ENCODE data around the gene FBXL19. TPM values are rescaled to one million over a fixed set of nuclear protein-coding genes. Genes with fewer than 3 reads are reported as not detected.
"Not testable (repeated sequence)": the region's sequence is repeated elsewhere in the genome, so short reads cannot be mapped to it uniquely, and the experiment has no call there.

FBXL19 gene
- polyA plus RNA-seq, 1 of the 3 experiments (the other 2 are of a cell fraction): 20.6 TPM

DNA sequence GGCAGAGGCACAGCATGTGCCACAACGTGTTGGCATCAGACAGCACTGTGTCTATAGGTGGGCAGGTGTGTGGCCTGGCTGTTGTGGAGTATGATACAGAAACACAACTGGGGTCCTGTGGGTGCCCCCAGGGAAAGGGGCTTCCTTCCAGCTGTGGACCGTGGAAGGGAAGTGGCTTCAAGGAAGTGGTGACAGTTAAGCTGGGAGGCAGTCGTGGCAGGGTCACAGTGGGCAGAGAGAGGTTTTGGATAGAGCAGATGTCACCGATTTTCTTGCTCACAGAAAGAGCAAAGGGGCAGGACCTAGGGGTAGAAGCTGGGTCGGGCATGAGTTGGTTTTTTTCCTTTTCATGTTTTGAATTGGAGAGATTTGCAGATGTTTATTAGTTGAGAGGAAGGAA, 14.3 kb downstream of the FBXL19 start:
- H3K9me3 ChIP-seq: no peaks in the 10 kb centered on the region
- ChIA-PET CTCF (no interaction called here), POLR2A (no interaction called here)
- no peak overlapping the region for H3K27ac ChIP-seq (ENCODE audit: low read depth in 2 of 2, low read length in 1 of 2)
- no peak overlapping the region for H2AFZ ChIP-seq (ENCODE audit: low read depth)
- no peak overlapping the region for H3K9ac ChIP-seq
- no peak overlapping the region for H3K4me3 ChIP-seq (ENCODE audit: low read depth in 2 of 2, low read length in 1 of 2)
- no peak for DNase-seq
- no peak overlapping the region for H3K4me2 ChIP-seq
- 69% methylated on average over 5 of the region's 5 CpGs for WGBS (ENCODE audit: low lambda C conversion rate)
- H3K79me2 ChIP-seq (ENCODE audit: insufficient read depth): peaks cover 19% of the 10 kb centered on the region; the same call in 1 of the 2 replicates
- TF ChIP-seq, protein P1, sequence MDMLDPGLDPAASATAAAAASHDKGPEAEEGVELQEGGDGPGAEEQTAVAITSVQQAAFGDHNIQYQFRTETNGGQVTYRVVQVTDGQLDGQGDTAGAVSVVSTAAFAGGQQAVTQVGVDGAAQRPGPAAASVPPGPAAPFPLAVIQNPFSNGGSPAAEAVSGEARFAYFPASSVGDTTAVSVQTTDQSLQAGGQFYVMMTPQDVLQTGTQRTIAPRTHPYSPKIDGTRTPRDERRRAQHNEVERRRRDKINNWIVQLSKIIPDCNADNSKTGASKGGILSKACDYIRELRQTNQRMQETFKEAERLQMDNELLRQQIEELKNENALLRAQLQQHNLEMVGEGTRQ (IDR thresholded peaks at IDR 0.05; ENCODE audit: borderline replicate concordance, low read depth, low read length): no peak
- TF ChIP-seq NFIC (IDR thresholded peaks at IDR 0.05; ENCODE audit: borderline replicate concordance): no peak
- no peak for TF ChIP-seq TCF12 (IDR thresholded peaks at IDR 0.05)
- TF ChIP-seq FOXM1 (IDR thresholded peaks at IDR 0.05; ENCODE audit: low read depth): no peak
- no peak for TF ChIP-seq SMC3 (IDR thresholded peaks at IDR 0.05; ENCODE audit: low read depth, low read length)
- TF ChIP-seq, protein P2, sequence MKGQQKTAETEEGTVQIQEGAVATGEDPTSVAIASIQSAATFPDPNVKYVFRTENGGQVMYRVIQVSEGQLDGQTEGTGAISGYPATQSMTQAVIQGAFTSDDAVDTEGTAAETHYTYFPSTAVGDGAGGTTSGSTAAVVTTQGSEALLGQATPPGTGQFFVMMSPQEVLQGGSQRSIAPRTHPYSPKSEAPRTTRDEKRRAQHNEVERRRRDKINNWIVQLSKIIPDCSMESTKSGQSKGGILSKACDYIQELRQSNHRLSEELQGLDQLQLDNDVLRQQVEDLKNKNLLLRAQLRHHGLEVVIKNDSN (IDR thresholded peaks at IDR 0.05; ENCODE audit: borderline replicate concordance, low read depth): no peak
- TF ChIP-seq RFX5 (IDR thresholded peaks at IDR 0.05; ENCODE audit: low read length): no peak
- H3K4me1 ChIP-seq (ENCODE audit: control insufficient read depth in 1 of 2, insufficient read depth in 2 of 2, low read depth in 1 of 2, low read length in 1 of 2): peaks cover 0 to 7% of the 10 kb centered on the region in 2 experiments; a peak in 1 of 4 replicates
- no peaks in the 10 kb centered on the region for H3K27me3 ChIP-seq (ENCODE audit: insufficient read depth)
- H3K9me2 ChIP-seq: no peaks in the 10 kb centered on the region
- H3F3A ChIP-seq (replicated peaks; ENCODE audit: insufficient read depth): peaks cover 4% of the 10 kb centered on the region
- peaks cover 4% of the 10 kb centered on the region; the same call in 1 of the 2 replicates for H4K20me1 ChIP-seq (ENCODE audit: insufficient read depth)
- peaks cover 13 to 27% of the 10 kb centered on the region in 2 experiments for H3K36me3 ChIP-seq (replicated peaks in 1 of 2; ENCODE audit: control insufficient read depth in 1 of 2, insufficient read depth in 2 of 2, low read length in 1 of 2)

DNA sequence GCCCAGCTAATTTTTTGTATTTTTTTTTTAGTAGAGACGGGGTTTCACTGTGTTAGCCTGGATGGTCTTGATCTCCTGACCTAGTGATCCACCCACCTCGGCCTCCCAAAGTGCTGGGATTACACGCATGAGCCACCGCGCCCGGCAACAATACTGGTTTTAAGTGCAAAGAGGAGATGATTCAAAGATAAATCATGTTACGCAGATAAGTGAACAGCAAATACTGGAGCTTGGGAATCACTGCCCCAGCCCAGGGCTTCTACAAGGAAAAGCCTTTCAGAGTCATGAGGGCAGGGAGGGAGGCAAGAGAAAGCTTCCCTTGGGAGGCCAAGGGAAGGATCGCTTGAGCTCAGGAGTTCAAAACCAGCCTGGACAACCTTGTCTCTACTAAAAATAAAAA, 16.2 kb downstream of the FBXL19 start:
- H3K4me2 ChIP-seq; H3K4me3 ChIP-seq (ENCODE audit: low read depth in 2 of 2, low read length in 1 of 2); H3K4me1 ChIP-seq (ENCODE audit: control insufficient read depth in 1 of 2, insufficient read depth in 2 of 2, low read depth in 1 of 2, low read length in 1 of 2); H3K9me2 ChIP-seq; H3K27me3 ChIP-seq (ENCODE audit: insufficient read depth); POLR2A ChIA-PET; H2AFZ ChIP-seq (ENCODE audit: low read depth); H4K20me1 ChIP-seq (ENCODE audit: insufficient read depth); H3K9ac ChIP-seq; DNase-seq; H3K9me3 ChIP-seq; H3F3A ChIP-seq (replicated peaks; ENCODE audit: insufficient read depth): not testable (repeated sequence)
- Histone ChIP-seq H3K79me2 (ENCODE audit: insufficient read depth) (peaks cover 19% of the 10 kb centered on the region; the same call in 1 of the 2 replicates), H3K36me3 (replicated peaks in 1 of 2; ENCODE audit: control insufficient read depth in 1 of 2, insufficient read depth in 2 of 2, low read length in 1 of 2) (peaks cover 26 to 27% of the 10 kb centered on the region in 2 experiments), H3K27ac (ENCODE audit: low read depth in 2 of 2, low read length in 1 of 2) (peak overlapping the region in 1 of 2 experiments; percentile 75; a peak in 2 of 4 replicates)
- 92% methylated on average over 8 of the region's 8 CpGs for WGBS (ENCODE audit: low lambda C conversion rate)
- CTCF ChIA-PET: interaction anchor here (0.6 to 4.8 kb wide), 4 partner anchors 12 to 492 kb away, joined by 3 to 45 read pairs (median 3); partner anchors contain the start of gene ORAI3

DNA sequence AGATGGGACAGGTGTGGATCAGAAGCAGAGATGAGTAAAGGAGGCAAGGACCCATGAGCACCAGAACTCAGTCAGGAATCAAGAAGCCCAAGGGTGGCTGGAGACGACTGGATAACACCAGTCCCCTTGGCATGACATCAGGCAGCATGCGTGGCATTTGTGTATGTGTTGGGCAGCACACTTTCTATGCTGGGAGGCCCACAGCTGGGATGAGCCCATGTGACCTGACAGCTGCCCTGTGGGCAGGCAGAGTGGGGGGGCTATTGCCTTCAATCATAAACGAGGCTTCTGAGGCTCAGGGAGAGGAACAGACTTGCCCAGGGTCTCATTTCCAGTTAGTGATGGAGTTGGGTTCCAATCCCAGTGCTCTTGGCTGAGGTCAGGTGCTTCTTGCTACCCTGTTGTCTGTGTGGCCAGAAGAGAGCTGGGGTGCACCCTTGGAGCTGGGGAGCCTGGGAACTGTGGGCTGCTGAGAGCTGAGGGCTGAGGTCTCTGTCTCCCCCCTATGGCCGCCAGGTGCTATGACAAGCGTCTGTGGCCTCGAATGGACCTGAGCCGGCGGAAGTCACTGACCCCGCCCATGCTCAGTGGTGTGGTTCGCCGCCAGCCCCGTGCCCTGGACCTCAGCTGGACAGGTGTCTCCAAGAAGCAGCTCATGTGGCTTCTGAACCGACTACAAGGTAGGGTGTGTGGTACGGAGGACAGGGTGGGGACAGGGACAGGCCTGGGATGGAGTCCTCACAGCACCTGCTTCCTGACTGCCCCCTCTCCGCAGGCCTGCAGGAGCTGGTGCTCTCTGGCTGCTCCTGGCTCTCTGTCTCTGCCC, 18.4 kb downstream of the FBXL19 start:
- H3K9me2 ChIP-seq: no peaks in the 10 kb centered on the region
- peaks cover 27 to 29% of the 10 kb centered on the region in 2 experiments for H3K36me3 ChIP-seq (replicated peaks in 1 of 2; ENCODE audit: control insufficient read depth in 1 of 2, insufficient read depth in 2 of 2, low read length in 1 of 2)
- H3K9me3 ChIP-seq: no peaks in the 10 kb centered on the region
- ChIA-PET POLR2A (interaction anchor here (0.9 to 1.9 kb wide), 7 partner anchors 8 to 518 kb away, joined by 4 to 5 read pairs (median 4); partner anchors contain the start of genes FUS and SETD1A), CTCF (interaction anchor here (0.6 to 4.8 kb wide), 27 partner anchors 10 to 238 kb away, joined by 3 to 45 read pairs (median 4); partner anchors contain the start of genes CTF1, FBXL19, ORAI3 and PHKG2)
- peak; percentile 90 for DNase-seq
- no peak overlapping the region for H2AFZ ChIP-seq (ENCODE audit: low read depth)
- no peak overlapping the region for H3K9ac ChIP-seq
- peaks cover 18% of the 10 kb centered on the region for H3F3A ChIP-seq (replicated peaks; ENCODE audit: insufficient read depth)
- peaks cover 19% of the 10 kb centered on the region; the same call in 1 of the 2 replicates for H3K79me2 ChIP-seq (ENCODE audit: insufficient read depth)
- 44% methylated on average over 6 of the region's 15 CpGs for WGBS (ENCODE audit: low lambda C conversion rate)
- H3K4me2 ChIP-seq: no peak overlapping the region
- no peak overlapping the region; a peak in 2 of 4 replicates for H3K27ac ChIP-seq (ENCODE audit: low read depth in 2 of 2, low read length in 1 of 2)
- H3K27me3 ChIP-seq (ENCODE audit: insufficient read depth): no peaks in the 10 kb centered on the region
- H3K4me1 ChIP-seq (ENCODE audit: control insufficient read depth in 1 of 2, insufficient read depth in 2 of 2, low read depth in 1 of 2, low read length in 1 of 2): peaks cover 0 to 7% of the 10 kb centered on the region in 2 experiments; a peak in 1 of 4 replicates
- H4K20me1 ChIP-seq (ENCODE audit: insufficient read depth): 0 out of 2 replicates have a peak, but pooled peaks cover 4% of the 10 kb centered on the region
- TF ChIP-seq, protein P3, sequence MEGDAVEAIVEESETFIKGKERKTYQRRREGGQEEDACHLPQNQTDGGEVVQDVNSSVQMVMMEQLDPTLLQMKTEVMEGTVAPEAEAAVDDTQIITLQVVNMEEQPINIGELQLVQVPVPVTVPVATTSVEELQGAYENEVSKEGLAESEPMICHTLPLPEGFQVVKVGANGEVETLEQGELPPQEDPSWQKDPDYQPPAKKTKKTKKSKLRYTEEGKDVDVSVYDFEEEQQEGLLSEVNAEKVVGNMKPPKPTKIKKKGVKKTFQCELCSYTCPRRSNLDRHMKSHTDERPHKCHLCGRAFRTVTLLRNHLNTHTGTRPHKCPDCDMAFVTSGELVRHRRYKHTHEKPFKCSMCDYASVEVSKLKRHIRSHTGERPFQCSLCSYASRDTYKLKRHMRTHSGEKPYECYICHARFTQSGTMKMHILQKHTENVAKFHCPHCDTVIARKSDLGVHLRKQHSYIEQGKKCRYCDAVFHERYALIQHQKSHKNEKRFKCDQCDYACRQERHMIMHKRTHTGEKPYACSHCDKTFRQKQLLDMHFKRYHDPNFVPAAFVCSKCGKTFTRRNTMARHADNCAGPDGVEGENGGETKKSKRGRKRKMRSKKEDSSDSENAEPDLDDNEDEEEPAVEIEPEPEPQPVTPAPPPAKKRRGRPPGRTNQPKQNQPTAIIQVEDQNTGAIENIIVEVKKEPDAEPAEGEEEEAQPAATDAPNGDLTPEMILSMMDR (IDR thresholded peaks at IDR 0.05): peak; percentile 83
- TF ChIP-seq NRF1 (IDR thresholded peaks at IDR 0.05; ENCODE audit: low read depth, low read length) (0 out of 2 replicates have a peak, but pooled peaks have one; percentile 32), SMC3 (IDR thresholded peaks at IDR 0.05; ENCODE audit: low read depth, low read length) (peak; percentile 48), RAD21 (IDR thresholded peaks at IDR 0.05; ENCODE audit: low read length) (peak; percentile 70)
- TF ChIP-seq, protein P4, sequence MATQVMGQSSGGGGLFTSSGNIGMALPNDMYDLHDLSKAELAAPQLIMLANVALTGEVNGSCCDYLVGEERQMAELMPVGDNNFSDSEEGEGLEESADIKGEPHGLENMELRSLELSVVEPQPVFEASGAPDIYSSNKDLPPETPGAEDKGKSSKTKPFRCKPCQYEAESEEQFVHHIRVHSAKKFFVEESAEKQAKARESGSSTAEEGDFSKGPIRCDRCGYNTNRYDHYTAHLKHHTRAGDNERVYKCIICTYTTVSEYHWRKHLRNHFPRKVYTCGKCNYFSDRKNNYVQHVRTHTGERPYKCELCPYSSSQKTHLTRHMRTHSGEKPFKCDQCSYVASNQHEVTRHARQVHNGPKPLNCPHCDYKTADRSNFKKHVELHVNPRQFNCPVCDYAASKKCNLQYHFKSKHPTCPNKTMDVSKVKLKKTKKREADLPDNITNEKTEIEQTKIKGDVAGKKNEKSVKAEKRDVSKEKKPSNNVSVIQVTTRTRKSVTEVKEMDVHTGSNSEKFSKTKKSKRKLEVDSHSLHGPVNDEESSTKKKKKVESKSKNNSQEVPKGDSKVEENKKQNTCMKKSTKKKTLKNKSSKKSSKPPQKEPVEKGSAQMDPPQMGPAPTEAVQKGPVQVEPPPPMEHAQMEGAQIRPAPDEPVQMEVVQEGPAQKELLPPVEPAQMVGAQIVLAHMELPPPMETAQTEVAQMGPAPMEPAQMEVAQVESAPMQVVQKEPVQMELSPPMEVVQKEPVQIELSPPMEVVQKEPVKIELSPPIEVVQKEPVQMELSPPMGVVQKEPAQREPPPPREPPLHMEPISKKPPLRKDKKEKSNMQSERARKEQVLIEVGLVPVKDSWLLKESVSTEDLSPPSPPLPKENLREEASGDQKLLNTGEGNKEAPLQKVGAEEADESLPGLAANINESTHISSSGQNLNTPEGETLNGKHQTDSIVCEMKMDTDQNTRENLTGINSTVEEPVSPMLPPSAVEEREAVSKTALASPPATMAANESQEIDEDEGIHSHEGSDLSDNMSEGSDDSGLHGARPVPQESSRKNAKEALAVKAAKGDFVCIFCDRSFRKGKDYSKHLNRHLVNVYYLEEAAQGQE (IDR thresholded peaks at IDR 0.05; ENCODE audit: low read depth, low read length): no peak
- no peak overlapping the region; a peak in 1 of 4 replicates for H3K4me3 ChIP-seq (ENCODE audit: low read depth in 2 of 2, low read length in 1 of 2)
